SU-DHL-6 (cell line): Measurements from ENCODE around the gene MAIP1.

Experiments
- H2AFZ ChIP-seq: fragments of 200-600 bp; sonication (generic); 2 replicates; pipeline ENCODE4 v1.6.1; 2014; ENCODE audit warnings: low read depth, mild to moderate bottlenecking, moderate library complexity, mixed read lengths, antibody characterized with exemption, low read length; ENCODE audit not compliant: severe bottlenecking
- H3F3A ChIP-seq: fragments of 200-600 bp; shearing (Covaris generic); 2 replicates; pipeline ENCODE4 v1.6.0; 2016; ENCODE audit warnings: antibody characterized with exemption, mild to moderate bottlenecking; ENCODE audit not compliant: insufficient read depth
- H3K27ac ChIP-seq: fragments of 200-600 bp; sonication (generic); 2 replicates; pipeline ENCODE4 v1.5.1; 2016; ENCODE audit warnings: low read depth, mild to moderate bottlenecking, low read length, moderate library complexity, mixed read lengths
- H3K27me3 ChIP-seq: fragments of 200-600 bp; sonication (generic), shearing (Covaris generic); 2 replicates; pipeline ENCODE4 v1.6.0; 2014; ENCODE audit warnings: mild to moderate bottlenecking, low read length
- H3K36me3 ChIP-seq: fragments of 200-600 bp; sonication (generic); 2 replicates; pipeline ENCODE4 v1.6.1; 2014; ENCODE audit warnings: mild to moderate bottlenecking, low read length, mixed read lengths
- H3K4me2 ChIP-seq: fragments of 300-600, 200-600 bp; shearing (Covaris generic), sonication (generic); 2 replicates; pipeline ENCODE4 v1.6.0; 2014; ENCODE audit warnings: low read length, low read depth, mild to moderate bottlenecking; ENCODE audit not compliant: poor library complexity, severe bottlenecking
- H3K4me3 ChIP-seq: fragments of 200-600 bp; sonication (generic); 2 replicates; pipeline ENCODE4 v1.5.1; 2014; ENCODE audit warnings: antibody characterized with exemption, low read length, mild to moderate bottlenecking, mixed read lengths; ENCODE audit not compliant: insufficient read depth, poor library complexity, severe bottlenecking
- H3K79me2 ChIP-seq: fragments of 200-600 bp; sonication (generic); 2 replicates; pipeline ENCODE4 v1.6.1; 2014; ENCODE audit warnings: mild to moderate bottlenecking, low read length, moderate library complexity; ENCODE audit not compliant: insufficient read depth
- H3K9ac ChIP-seq: fragments of 200-600 bp; sonication (generic); 2 replicates; pipeline ENCODE4 v1.7.0; 2014; ENCODE audit warnings: mild to moderate bottlenecking, low read length
- H3K9me2 ChIP-seq: fragments of 200-600 bp; sonication (generic); replicated peaks from 2 replicates; pipeline ENCODE4 v1.6.1; 2014; ENCODE audit warnings: low read length; ENCODE audit not compliant: insufficient read depth
- H3K9me3 ChIP-seq: fragments of 200-600 bp; sonication (generic); 2 replicates; pipeline ENCODE4 v1.6.1; 2014; ENCODE audit warnings: low read length, mixed read lengths; ENCODE audit not compliant: insufficient read depth
- H4K20me1 ChIP-seq: fragments of 200-600 bp; sonication (generic); 2 replicates; pipeline ENCODE4 v1.6.1; 2014; ENCODE audit warnings: low read depth, mild to moderate bottlenecking, antibody characterized with exemption, low read length, moderate library complexity, mixed read lengths
- EZH2phosphoT487 ChIP-seq: fragments of 200-600 bp; sonication (generic), shearing (Covaris generic); conservative IDR thresholded peaks from 2 replicates; pipeline ENCODE4 v1.6.1; 2018; ENCODE audit warnings: mild to moderate bottlenecking, antibody characterized with exemption, low read length, moderate library complexity, mixed read lengths
- TF ChIP-seq, protein P1 (sequence below): fragments of 200-600 bp; sonication (generic); IDR thresholded peaks from one replicate; pipeline ENCODE4 v1.5.1; 2017; ENCODE audit warnings: antibody characterized with exemption, mild to moderate bottlenecking, low read length, moderate library complexity; ENCODE audit not compliant: insufficient read depth, poor library complexity, severe bottlenecking

MAIP1 gene

DNA sequence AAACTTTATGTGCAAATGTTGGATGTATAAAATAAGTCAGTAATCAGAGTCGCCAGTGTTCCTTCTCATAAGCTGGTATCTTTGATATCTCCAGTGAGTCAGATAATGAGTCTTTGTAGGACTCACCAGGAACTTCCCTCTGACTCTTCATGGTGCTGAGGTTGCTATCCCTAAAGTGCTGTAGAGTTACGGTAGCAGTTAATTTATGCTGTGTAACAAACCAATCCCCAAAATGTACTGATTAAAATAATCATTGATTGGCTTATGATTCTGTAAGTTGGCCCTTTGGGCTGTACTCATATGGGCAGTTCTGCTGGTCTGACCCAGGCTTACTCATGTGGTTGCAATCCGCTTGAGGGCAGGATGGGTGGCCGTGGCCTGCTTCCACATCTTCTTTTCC lies 43.8 kb downstream of the MAIP1 start:
- H3K79me2 ChIP-seq, result no peaks in the 10 kb centered on the region
- no peaks in the 10 kb centered on the region for H3K36me3 ChIP-seq
- no peak for TF ChIP-seq EZH2phosphoT487
- H3K9me2 ChIP-seq, result no peaks in the 10 kb centered on the region
- no peaks in the 10 kb centered on the region for H3K9me3 ChIP-seq
- no peak overlapping the region for H2AFZ ChIP-seq
- H3K9ac ChIP-seq, result no peak overlapping the region
- no peaks in the 10 kb centered on the region for H3F3A ChIP-seq
- no peaks in the 10 kb centered on the region for H3K27me3 ChIP-seq
- no peak overlapping the region for H3K4me3 ChIP-seq
- H3K27ac ChIP-seq, result no peak overlapping the region
- no peaks in the 10 kb centered on the region for H4K20me1 ChIP-seq
- H3K4me2 ChIP-seq, result no peak overlapping the region

DNA sequence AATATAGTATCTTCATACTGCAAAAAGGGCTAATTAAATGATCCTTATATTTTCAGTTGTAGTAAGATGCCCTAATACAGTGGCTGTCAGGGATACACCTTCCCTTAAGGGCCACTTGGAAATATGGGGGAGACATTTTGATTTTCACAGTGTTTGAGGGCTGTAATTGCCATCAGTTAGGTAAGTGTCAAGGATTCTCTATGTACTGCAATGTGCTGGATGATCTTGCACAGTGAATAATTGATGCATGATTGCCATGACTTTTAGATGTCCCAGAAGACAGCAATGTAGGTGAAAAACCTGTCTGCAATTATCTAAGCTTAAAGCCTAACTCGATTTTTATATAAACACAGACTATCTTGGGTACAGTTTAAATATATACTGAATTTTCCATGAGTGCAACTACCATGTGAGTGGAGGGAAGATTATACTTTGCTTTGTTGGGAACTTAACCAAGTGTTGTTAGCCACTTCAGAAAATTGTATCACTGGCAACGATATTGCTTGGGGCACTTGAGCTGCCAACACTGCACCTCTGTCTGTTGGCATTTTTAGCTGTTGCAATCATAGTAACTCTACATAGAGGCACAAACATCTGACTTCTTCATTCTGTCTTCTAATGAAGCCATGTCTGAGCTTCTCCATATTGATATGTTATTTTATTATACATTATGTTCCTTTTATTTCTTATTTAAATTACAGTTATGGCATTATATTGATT lies 45.2 kb downstream of the MAIP1 start:
- Histone ChIP-seq H3K36me3 (no peaks in the 10 kb centered on the region), H3K79me2 (no peaks in the 10 kb centered on the region), H3F3A (no peaks in the 10 kb centered on the region), H3K27ac (no peak overlapping the region), H3K27me3 (no peaks in the 10 kb centered on the region), H3K9me2 (no peaks in the 10 kb centered on the region), H3K4me2 (no peak overlapping the region), H3K9me3 (no peaks in the 10 kb centered on the region), H3K4me3 (no peak overlapping the region), H3K9ac (no peak overlapping the region), H2AFZ (no peak overlapping the region), H4K20me1 (no peaks in the 10 kb centered on the region)
- TF ChIP-seq EZH2phosphoT487, result no peak
- TF ChIP-seq, protein P1, sequence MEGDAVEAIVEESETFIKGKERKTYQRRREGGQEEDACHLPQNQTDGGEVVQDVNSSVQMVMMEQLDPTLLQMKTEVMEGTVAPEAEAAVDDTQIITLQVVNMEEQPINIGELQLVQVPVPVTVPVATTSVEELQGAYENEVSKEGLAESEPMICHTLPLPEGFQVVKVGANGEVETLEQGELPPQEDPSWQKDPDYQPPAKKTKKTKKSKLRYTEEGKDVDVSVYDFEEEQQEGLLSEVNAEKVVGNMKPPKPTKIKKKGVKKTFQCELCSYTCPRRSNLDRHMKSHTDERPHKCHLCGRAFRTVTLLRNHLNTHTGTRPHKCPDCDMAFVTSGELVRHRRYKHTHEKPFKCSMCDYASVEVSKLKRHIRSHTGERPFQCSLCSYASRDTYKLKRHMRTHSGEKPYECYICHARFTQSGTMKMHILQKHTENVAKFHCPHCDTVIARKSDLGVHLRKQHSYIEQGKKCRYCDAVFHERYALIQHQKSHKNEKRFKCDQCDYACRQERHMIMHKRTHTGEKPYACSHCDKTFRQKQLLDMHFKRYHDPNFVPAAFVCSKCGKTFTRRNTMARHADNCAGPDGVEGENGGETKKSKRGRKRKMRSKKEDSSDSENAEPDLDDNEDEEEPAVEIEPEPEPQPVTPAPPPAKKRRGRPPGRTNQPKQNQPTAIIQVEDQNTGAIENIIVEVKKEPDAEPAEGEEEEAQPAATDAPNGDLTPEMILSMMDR, result no peak

GRCh38 chr2:200003444-200003843 lies 48.1 kb downstream of the MAIP1 start:
- no peak overlapping the region for H3K9ac ChIP-seq
- TF ChIP-seq EZH2phosphoT487, result no peak
- TF ChIP-seq, protein P1, result no peak
- no peaks in the 10 kb centered on the region for H3F3A ChIP-seq
- H4K20me1 ChIP-seq, result no peaks in the 10 kb centered on the region
- no peaks in the 10 kb centered on the region for H3K9me2 ChIP-seq
- no peak overlapping the region for H3K4me2 ChIP-seq
- H3K36me3 ChIP-seq, result no peaks in the 10 kb centered on the region
- no peak overlapping the region for H3K4me3 ChIP-seq
- H3K27me3 ChIP-seq, result 0 out of 2 replicates have a peak, but pooled peaks cover 2% of the 10 kb centered on the region
- H3K79me2 ChIP-seq, result no peaks in the 10 kb centered on the region
- H3K27ac ChIP-seq, result no peak overlapping the region
- H2AFZ ChIP-seq, result no peak overlapping the region
- H3K9me3 ChIP-seq, result no peaks in the 10 kb centered on the region

GRCh38 chr2:200005675-200006074 lies 50.3 kb downstream of the MAIP1 start:
- Histone ChIP-seq H3K9me3 (no peaks in the 10 kb centered on the region), H3K79me2 (no peaks in the 10 kb centered on the region), H3F3A (no peaks in the 10 kb centered on the region), H3K9ac (no peak overlapping the region), H3K27me3 (0 out of 2 replicates have a peak, but pooled peaks cover 2% of the 10 kb centered on the region), H3K9me2 (no peaks in the 10 kb centered on the region), H3K36me3 (no peaks in the 10 kb centered on the region), H3K4me2 (no peak overlapping the region), H4K20me1 (no peaks in the 10 kb centered on the region), H2AFZ (no peak overlapping the region), H3K27ac (no peak overlapping the region), H3K4me3 (no peak overlapping the region)
- TF ChIP-seq EZH2phosphoT487, result no peak
- TF ChIP-seq, protein P1, result no peak
